GM21529 (cell line): ENCODE measurements around the gene NRL.

ENCODE experiments used
- ATAC-seq: cut with Tn5 transposase; IDR thresholded peaks from one replicate; pipeline ENCODE4 v1.9.1; 2021; ENCODE audit not compliant: unreplicated experiment

NRL gene

DNA sequence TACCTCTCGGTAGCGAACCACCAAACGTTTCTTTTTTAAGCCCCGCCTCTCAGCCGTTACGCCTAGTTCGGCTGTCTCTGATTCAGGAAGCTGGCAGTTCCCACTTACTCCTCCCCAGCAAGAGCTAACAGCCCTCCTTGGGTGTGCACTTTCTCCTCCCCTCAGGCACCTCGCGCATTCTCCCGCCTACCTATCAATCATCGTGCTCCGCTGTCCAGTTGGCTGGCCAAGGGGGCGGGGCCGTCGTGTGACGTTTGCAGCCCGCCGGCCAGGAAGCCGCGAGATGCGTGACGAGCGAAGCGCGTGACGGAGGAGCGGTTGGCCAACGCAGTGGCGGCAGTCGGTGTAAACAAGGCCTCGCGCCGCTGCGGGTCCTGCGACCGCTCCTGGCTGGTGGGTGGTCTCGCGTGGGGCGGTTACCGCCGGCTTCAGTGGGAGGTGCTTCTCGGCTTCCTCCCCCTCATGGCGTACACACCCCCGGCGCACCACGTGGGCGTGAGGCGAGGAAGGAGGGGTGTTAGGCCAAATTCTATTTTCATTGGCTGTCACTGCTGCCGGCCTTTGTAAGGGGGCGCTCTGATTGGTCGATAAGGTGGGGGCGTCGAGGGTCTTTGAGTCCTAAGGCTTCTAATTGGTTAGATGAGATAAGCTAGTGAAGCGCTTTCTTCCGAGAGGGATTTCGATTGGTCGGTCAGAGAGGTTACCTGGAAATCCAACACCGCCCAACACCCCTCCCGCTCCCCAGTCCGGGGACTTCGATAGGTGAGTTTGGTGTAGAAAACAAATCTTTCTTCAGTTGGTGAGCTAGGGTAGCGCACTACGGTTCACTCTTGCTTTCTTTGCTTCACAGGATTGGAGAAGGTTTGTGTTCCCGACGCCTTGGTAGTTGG lies at the start of gene NRL, which contains the start of gene DCAF11:
NRL (minus strand) TSS at position 418 of the 890 bp plus-strand sequence. CDS start 32,101 bp downstream, outside the sequence.
DCAF11 (plus strand) TSS at position 246 of the 890 bp plus-strand sequence. CDS start 818 bp downstream, outside the sequence.
- peak; percentile 81 for ATAC-seq

DNA sequence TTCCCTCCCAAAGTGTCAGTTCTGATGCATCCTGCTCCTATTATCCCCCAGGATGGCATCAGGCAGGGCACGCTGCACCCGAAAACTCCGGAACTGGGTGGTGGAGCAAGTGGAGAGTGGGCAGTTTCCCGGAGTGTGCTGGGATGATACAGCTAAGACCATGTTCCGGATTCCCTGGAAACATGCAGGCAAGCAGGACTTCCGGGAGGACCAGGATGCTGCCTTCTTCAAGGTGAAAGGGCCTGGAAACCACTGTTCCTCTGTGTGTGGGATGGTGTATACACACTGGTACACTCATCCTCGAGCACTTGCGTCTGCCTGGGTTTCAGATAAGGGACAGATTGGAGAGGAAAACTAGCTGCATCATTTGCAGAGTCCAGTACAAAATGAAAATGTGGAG lies 47.3 kb upstream of the NRL start:
- ATAC-seq: no peak

DNA sequence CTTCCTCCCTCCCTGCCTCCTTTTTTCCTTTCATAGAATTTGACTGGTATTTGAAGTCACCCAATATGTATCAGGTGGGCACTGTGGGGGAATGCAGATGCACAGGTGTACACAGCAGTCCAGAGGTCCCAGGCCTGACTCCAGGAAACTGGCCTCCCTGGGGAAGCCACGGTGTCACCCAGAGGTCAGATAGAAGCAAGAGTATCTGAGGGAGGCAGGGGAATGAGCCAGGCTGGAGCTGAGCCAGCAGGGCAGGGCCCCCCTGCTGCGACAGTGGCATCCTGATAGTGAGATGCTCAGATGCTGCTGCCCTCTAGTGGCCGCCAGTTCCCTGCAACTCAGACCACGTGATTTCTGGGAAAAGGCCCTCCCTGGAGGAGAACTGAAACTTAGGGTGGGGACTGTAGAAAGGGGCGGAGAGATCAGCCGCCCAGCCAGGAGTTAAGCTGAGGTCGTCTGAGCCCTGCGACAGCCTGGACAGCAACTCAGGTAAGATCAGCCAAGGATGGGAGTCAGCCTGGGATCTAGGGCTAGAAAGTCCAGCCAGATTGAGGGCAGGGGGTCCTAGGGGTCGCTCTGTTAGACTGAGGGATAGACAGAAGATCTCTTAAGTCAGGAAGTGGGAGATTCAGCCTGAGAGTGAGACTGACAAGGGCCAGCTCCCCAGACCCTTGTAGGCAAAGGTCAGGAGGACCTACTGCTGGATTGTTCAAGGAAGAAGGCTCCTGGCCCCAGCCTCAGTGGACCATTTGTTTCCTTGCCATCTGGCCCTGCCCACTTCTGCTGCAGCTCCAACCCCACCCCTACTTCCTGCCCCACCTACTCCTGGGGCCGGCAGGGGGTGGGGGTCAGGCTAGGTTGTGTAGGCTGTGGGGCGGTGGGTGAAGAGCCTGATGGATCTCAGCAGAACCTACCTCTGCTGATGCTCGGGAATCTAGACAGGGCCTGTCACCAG lies 46.4 kb upstream of the NRL start, which contains the start of gene IRF9:
IRF9 (plus strand) TSS at position 416 of the 955 bp plus-strand sequence. CDS start 880 bp downstream, outside the sequence.
- peak; percentile 83 for ATAC-seq

- no peak for ATAC-seq
Observed at GRCh38 chr14:24160499-24160849, 45.7 kb upstream of the NRL start.

DNA sequence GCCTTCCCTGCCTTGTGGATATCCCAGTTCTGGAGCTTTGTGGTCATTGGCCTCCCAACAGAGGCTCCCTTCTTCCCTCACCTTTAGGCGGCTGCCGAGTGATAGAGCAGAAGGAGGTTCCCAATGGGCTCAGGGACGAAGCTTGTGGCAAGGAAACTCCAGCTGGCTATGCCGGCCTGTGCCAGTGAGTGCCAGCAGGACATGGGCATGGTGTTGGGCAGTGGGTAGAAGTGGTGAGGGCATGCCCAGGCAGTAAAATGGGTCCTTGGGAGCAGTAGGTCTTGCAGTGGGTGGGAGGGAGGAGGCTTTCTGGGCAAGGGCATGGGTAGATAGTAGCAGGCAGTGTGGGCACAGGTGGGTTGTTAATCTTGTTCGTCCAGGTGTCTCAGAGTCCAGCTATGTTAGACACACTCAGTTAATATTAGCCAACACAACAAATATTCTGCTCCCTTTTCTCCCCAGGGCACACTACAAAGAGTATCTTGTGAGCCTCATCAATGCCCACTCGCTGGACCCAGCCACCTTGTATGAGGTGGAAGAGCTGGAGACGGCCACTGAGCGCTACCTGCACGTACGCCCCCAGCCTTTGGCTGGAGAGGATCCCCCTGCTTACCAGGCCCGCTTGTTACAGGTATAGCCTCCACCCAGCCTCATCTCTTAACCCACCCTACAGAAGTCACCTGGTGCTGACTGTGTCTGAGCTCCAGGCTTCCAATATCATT lies 45.2 kb upstream of the NRL start:
- ATAC-seq: no peak

DNA sequence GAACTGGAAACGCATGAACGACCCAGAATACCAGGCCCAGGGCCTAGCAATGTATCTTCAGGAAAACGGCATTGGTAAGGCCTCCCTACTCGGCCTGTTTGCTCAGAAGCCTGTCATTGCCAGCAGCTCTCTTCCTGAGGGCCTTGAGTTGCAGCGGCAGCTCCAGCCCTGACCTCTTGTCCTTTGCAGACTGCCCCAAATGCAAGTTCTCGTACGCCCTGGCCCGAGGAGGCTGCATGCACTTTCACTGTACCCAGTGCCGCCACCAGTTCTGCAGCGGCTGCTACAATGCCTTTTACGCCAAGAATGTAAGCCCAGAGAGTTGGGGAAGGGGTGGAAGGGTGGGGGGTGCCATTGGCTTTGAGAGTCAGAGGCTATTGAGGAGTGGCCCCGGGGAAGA lies 42.6 kb upstream of the NRL start:
- no peak for ATAC-seq

- no peak for ATAC-seq
Observed at GRCh38 chr14:24156840-24157239, 42.1 kb upstream of the NRL start.

DNA sequence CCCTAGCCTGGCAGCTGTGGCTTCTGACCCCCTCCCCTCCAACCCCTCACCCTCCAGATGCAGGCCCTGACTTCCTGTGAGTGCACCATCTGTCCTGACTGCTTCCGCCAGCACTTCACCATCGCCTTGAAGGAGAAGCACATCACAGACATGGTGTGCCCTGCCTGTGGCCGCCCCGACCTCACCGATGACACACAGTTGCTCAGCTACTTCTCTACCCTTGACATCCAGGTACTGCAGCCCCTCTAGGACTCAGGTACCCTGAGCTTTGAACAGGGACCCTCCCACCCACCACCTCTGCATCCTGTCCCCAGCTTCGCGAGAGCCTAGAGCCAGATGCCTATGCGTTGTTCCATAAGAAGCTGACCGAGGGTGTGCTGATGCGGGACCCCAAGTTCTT lies 40.4 kb upstream of the NRL start:
- ATAC-seq: no peak

- no peak for ATAC-seq
Observed at GRCh38 chr14:24151404-24152080, 36.8 kb upstream of the NRL start.

- no peak for ATAC-seq
Observed at GRCh38 chr14:24150993-24151392, 36.2 kb upstream of the NRL start.

- ATAC-seq: no peak
Observed at GRCh38 chr14:24150567-24150966, 35.8 kb upstream of the NRL start.

- ATAC-seq: no peak
Observed at GRCh38 chr14:24150061-24150460, 35.3 kb upstream of the NRL start.

GRCh38 chr14:24149302-24149969 lies 34.7 kb upstream of the NRL start:
- ATAC-seq: no peak

DNA sequence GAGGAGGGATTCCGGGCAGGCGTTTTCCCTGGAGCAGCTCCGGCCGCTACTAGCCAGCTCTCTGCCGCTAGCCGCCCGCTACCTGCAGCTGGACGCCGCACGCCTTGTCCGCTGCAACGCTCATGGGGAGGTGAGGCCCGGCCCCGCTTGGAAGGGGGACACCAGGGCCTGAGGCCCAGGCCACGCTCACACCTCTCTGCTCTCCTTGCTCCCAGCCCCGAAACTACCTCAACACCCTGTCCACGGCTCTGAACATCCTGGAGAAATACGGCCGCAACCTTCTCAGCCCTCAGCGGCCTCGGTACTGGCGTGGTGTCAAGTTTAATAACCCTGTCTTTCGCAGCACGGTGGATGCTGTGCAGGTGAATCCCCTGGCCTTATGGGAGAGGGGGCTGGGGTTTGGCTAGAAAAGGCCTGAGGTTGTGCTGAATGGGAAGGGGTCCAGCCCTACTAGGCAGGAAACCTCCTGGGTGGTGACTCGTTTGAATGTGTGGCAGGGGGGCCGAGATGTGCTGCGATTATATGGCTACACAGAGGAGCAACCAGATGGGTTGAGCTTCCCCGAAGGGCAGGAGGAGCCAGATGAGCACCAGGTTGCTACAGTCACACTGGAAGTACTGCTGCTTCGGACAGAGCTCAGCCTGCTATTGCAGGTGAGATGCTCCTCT lies 33.1 kb upstream of the NRL start:
- no peak for ATAC-seq

DNA sequence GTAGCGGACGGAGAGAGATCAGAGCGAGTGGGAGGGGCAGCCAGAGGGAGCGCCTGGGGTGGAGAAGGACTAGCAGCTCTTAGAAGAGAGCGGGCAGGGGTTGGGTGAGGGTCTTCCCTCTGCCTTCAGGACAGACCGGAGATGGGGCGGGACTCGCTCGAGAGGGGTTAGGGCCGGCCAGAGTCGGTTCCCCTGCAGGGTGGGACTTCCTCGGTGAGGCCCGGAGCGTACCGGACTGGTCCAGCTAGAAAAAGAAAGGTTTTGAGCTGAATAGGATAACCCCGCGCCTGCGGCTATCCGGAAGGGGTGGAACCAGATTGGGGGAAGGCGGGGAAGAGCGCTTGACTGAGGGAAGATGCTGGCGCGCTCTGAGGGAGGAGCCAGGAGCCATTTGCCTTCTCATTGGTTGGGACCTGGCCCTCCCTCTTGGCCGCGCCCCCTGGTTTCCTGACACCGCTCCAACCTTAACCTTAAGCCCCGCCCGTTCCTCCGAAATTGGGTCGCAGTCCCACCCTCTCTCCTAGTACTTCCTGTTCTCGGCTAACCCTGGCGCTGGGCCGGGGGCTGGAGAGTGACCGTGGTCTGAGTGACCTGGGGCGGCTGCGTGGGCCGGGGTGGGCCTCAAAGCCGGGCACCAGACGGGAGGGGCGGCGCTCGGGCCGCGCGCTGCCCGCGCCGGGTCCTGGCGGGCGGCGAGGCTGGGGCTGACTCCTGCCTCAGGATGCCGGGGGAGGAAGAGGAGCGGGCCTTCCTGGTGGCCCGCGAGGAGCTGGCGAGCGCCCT lies 32.4 kb upstream of the NRL start, which contains the start of gene RNF31:
RNF31 (plus strand) TSS at position 521 of the 783 bp plus-strand sequence; CDS start at position 722, 201 bp downstream.
- ATAC-seq: peak; percentile 82

DNA sequence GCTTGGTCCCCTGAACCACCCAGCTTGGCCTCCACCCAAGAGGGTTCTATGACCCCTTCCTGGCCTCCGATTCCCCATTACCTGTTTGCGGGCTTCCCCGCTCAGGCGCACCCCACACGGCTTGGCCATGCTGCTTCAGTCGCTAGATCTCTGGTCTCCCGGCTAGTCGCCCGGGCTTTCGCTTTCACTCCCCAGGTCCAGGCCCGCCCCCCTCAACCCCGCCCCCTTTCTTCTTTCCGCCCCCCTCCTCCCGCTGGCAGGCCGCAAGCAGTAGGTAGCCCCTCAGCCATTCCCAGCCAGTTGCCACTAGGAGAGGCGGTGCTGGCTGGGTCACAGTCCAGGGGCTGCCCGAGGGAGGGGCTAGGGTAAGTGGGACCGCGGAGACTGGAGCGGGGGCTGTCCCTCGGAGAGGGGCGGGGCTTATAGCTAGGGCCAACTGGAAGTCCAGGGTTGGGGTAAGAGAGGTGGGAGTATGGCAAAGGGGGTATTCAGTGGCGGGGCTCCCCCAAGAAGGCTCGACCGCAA lies 31.8 kb upstream of the NRL start, which contains the start of gene PSME2:
PSME2 (minus strand) TSS at position 158 of the 525 bp plus-strand sequence; CDS start at position 129, 29 bp downstream.
- peak; percentile 65 for ATAC-seq

- ATAC-seq: no peak
Observed at GRCh38 chr14:24145690-24146452, 31.1 kb upstream of the NRL start.
